ENCODE results near the gene YOD1. TPM values are rescaled to one million over a fixed set of nuclear protein-coding genes. Genes with fewer than 3 reads are reported as not detected.

Gene YOD1
- total RNA-seq, 4 donors from 2014 or later, result 9.6 to 32.0 (median 22.9) TPM

- Histone ChIP-seq H3K27ac (peak overlapping the region; percentile 95 to 99 (median 96)), H3K4me3 (peak overlapping the region; percentile 86 to 97 (median 90)), H3K27me3 (no peaks in the 10 kb centered on the region), H3K36me3 (peaks cover 0 to 31% (median 6%) of the 10 kb centered on the region in 3 donors), H3K9me3 (no peaks in the 10 kb centered on the region), H3K4me1 (peaks cover 14 to 85% (median 36%) of the 10 kb centered on the region in 3 donors)
- WGBS, 2 donors, result 0 to 1% methylated on average over 6 of the region's 6 CpGs
- intact Hi-C loops (cut with DNase I), result no loop called here
- no peak for TF ChIP-seq POLR2A (IDR thresholded peaks at IDR 0.05)
- TF ChIP-seq CTCF (IDR thresholded peaks at IDR 0.05), result peak; percentile 64 to 88 (median 82)
- DNase-seq, result no peak
Observed at GRCh38 chr1:207049974-207050391, 1.0 kb downstream of the YOD1 start.

- H3K4me1 ChIP-seq, result peaks cover 14 to 85% (median 36%) of the 10 kb centered on the region in 3 donors
- TF ChIP-seq CTCF (IDR thresholded peaks at IDR 0.05) (no peak), POLR2A (IDR thresholded peaks at IDR 0.05) (no peak)
- H3K4me3 ChIP-seq, result peak overlapping the region; percentile 86 to 97 (median 90)
- no peaks in the 10 kb centered on the region for H3K27me3 ChIP-seq
- DNase-seq, result no peak
- peaks cover 0 to 31% (median 6%) of the 10 kb centered on the region in 3 donors for H3K36me3 ChIP-seq
- H3K9me3 ChIP-seq, result no peaks in the 10 kb centered on the region
- H3K27ac ChIP-seq, result peak overlapping the region; percentile 95 to 99 (median 96)
- intact Hi-C loops (cut with DNase I), result no loop called here
- WGBS, 2 donors, result 36 to 45% methylated on average over 8 of the region's 8 CpGs
Observed at GRCh38 chr1:207049514-207049913, 1.5 kb downstream of the YOD1 start.

- 77 to 83% methylated on average over 4 of the region's 4 CpGs for WGBS, 2 donors
- DNase-seq, result no peak
- no peaks in the 10 kb centered on the region for H3K27me3 ChIP-seq
- H3K4me1 ChIP-seq, result peaks cover 14 to 85% (median 36%) of the 10 kb centered on the region in 3 donors
- H3K9me3 ChIP-seq, result no peaks in the 10 kb centered on the region
- TF ChIP-seq POLR2A (IDR thresholded peaks at IDR 0.05) (no peak), CTCF (IDR thresholded peaks at IDR 0.05) (no peak)
- H3K27ac ChIP-seq, result peak overlapping the region in 2 of 4 donors; percentile 96 to 99
- H3K4me3 ChIP-seq, result peak overlapping the region in 3 of 4 donors; percentile 86 to 97 (median 92)
- H3K36me3 ChIP-seq, result peaks cover 0 to 31% (median 6%) of the 10 kb centered on the region in 3 donors
- intact Hi-C loops (cut with DNase I), result no loop called here
Observed at GRCh38 chr1:207049054-207049453, 2.0 kb downstream of the YOD1 start.

DNA sequence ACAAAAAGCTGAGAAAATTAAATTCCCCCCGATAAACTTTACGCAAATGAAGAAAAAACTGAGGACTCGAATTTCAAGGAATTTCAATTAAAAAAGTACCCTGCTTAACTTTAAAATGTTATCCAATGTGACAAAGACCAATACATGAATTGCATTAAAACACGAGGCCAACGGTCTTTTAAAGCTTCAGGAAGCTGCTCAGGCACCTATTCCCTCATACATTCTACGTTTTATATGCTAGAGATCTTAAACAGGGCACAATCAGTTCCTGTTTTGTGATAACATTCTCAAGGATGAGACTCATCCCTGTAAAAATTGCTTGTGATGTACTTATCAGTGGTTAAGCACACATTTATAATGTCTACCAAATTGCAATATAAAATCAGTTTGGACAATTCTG is 3.0 kb downstream of the YOD1 start:
- intact Hi-C loops (cut with DNase I), result no loop called here
- TF ChIP-seq CTCF (IDR thresholded peaks at IDR 0.05), result no peak
- no peak for TF ChIP-seq POLR2A (IDR thresholded peaks at IDR 0.05)
- Histone ChIP-seq H3K27me3 (no peaks in the 10 kb centered on the region), H3K36me3 (peaks cover 0 to 31% (median 6%) of the 10 kb centered on the region in 3 donors), H3K27ac (no peak overlapping the region), H3K9me3 (no peaks in the 10 kb centered on the region), H3K4me3 (no peak overlapping the region), H3K4me1 (peaks cover 14 to 77% (median 36%) of the 10 kb centered on the region in 3 donors)
- WGBS, 2 donors, result 79 to 80% methylated on average over 6 of the region's 6 CpGs
- DNase-seq, result no peak

DNA sequence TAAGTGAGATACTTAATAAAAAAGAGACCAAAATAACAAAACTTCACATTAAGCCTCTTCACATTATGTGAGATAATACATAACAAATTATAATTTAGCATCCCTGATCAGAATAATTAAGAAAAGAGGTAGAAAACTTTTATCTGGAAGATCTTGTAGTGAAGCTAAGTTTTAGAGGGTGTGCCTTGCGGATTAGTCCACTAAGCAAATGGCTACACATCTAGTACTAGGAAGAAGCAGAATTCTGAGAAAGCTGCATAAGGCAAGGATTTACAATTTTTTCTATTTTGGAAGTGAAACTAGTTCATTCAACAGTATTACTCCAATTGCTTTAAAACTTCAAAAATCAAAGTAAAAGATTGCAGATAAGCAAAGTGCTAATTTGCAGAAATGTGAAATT is 3.5 kb downstream of the YOD1 start:
- Histone ChIP-seq H3K27ac (peak overlapping the region in 1 of 4 donors; percentile 12), H3K9me3 (no peaks in the 10 kb centered on the region), H3K4me3 (no peak overlapping the region), H3K36me3 (peaks cover 0 to 31% (median 6%) of the 10 kb centered on the region in 3 donors), H3K27me3 (no peaks in the 10 kb centered on the region), H3K4me1 (peaks cover 14 to 74% (median 35%) of the 10 kb centered on the region in 3 donors)
- intact Hi-C loops (cut with DNase I), result no loop called here
- no peak for DNase-seq
- WGBS, 2 donors, result 75 to 96% methylated on average over 1 of the region's 1 CpG
- TF ChIP-seq CTCF (IDR thresholded peaks at IDR 0.05) (no peak), POLR2A (IDR thresholded peaks at IDR 0.05) (no peak)

Data from esophagus squamous epithelium (tissue), 5 donors.